GM21381 (cell line): ENCODE measurements around the gene ERP27.

Source experiments
- ATAC-seq: cut with Tn5 transposase; IDR thresholded peaks from one replicate; pipeline ENCODE4 v1.9.1; 2021; ENCODE audit warnings: mild to moderate bottlenecking, moderate library complexity; ENCODE audit not compliant: unreplicated experiment

The ERP27 gene

GRCh38 chr12:14906114-14906513 is 32.2 kb downstream of the ERP27 start:
- ATAC-seq: no peak

- ATAC-seq: no peak
Measured at GRCh38 chr12:14905269-14906004, 32.9 kb downstream of the ERP27 start.

DNA sequence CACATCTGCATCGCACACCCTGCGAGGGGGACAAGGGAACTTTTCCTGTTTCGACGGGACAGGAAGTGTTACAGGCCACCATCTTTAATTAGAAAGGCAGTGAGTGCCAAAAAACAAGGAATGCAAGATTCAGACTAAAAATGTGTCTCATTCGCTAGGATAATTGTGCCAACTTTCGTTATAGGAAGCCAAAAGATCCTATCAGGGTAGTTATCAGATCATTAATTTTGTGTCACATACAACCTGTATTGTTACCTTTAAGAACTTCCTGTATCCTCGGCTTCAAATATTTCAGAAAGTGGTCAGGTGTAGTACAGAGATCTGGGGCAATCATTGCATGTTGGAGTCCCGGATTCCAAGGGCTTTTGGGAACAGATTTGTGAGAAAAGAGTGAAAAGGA is 33.5 kb downstream of the ERP27 start:
- no peak for ATAC-seq

DNA sequence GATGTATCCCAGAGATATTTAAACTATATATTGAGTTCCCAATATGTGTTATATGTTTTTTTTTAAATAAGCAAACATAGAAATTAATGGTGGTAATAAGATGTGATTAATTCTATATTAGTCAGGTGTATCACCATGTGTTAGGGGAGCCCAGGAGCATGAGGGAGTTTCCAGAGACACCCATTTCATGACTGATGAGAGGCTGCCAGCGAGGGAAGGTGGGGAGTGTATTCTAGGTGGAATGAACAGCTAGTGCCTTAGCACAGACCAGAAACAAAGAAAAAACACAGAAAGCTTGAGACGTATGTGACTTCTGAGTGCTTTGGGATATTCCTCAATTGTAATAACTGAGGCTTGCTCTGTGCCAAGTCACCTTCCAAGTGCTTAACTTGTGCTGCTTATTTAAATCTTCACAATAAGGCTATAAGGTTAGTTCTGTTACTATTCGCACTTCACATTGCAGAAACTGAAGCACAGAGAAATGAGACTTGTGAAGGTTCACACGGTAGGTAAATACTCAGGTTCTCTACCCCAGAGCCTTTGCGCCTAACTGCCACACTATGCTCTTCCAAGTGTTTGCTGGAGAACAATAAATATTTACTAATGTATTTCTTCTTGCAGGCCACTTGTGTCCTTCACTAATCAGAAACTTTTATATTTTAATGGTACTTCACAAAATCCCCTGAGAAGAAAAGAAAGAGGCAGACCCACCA is 34.8 kb downstream of the ERP27 start:
- no peak for ATAC-seq

DNA sequence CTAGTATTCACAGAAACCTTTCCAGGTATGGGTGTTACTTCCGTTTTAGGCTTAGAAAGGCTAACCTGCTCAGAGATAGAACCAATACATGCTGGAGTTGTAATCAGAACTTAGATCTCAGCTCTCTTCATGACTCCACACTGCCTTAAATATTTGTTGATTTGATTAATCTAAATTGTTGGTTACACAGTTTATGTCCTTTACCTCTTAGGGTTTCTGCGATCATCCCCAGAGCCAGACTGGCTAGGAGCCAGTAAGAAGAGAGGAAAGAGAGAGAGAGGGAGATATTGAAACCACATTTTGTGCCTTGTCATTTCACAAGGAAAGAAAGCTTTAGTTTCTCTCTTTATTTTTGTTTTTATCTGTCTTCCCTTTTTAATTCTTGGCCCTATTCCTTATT is 35.9 kb downstream of the ERP27 start:
- no peak for ATAC-seq

- no peak for ATAC-seq
Measured at GRCh38 chr12:14901228-14901562, 37.1 kb downstream of the ERP27 start.

GRCh38 chr12:14900521-14901227 is 37.7 kb downstream of the ERP27 start:
- no peak for ATAC-seq

GRCh38 chr12:14896521-14897169 is 41.7 kb downstream of the ERP27 start:
- no peak for ATAC-seq

DNA sequence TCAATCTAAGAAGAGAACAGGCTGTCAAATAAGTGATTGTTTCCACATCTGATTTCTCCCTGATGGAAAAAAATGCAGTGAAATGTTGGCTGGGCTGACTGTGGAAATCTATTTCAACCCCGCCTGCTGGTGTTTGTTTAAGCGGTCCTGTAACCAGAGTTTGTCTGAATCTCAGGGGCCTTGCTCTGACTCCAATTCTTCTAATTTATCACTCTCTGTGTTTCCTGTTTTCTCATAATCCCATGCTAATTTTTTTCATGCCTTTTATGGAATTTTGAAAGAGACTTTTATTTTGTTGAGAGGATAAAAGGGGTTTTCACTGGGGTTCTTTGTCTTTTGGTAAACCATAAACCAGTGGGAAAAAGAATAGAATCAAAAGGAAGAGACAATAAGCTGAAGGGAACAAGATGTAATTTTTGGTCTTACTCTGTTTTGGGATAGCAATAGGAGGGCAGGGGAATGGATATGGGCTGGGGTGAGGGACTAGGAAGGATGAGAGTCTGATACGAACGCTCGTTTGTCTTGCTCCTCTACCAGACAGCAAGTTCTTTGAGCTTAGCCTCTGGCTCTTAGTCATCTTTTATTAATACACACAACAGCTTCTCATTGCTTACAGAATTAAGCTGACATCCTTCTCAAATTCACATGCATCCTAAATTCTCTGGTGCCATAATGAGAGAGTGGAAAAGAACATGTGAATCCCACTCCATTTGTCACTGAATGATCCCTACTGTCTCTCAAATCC is 44.7 kb downstream of the ERP27 start:
- no peak for ATAC-seq

GRCh38 chr12:14892726-14893505 is 45.4 kb downstream of the ERP27 start:
- no peak for ATAC-seq

DNA sequence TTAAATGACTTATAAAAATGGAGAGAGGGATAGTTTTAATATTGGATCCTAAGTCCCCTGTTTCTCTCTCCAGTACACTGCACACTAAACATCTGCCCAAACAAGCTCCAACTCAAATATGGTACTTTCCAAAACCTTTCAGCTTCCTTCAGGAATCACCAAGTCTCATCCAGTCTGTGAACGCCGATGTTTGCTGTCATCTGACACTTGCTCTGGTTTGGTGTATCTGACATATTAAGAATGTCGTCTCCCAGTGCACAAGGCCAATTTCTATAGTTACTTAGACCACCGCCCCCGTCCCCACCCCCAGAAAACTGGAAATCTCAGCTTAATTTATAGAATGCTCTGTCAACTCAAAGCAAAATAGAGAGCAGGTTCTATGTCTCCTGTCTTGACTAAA is 47.6 kb downstream of the ERP27 start:
- ATAC-seq: no peak

DNA sequence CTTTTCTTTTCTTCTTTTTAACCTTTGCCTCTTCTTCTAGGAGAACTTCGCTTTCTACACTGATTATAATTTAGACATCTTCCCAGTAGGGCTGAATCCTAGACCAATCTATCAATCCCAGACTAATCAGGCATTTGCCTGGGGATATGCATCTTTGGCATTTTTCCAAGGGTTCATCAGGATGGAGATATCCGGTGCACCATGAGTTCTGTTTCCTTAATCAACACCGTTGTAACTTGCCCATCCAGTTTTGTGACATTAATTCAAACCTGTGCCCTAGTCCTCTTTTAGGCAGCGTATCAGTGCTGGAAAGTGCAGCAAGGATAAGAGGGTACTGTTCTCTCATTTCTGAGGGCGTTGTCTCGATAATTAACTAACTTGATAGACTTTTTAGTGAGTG is 52.1 kb downstream of the ERP27 start:
- no peak for ATAC-seq

DNA sequence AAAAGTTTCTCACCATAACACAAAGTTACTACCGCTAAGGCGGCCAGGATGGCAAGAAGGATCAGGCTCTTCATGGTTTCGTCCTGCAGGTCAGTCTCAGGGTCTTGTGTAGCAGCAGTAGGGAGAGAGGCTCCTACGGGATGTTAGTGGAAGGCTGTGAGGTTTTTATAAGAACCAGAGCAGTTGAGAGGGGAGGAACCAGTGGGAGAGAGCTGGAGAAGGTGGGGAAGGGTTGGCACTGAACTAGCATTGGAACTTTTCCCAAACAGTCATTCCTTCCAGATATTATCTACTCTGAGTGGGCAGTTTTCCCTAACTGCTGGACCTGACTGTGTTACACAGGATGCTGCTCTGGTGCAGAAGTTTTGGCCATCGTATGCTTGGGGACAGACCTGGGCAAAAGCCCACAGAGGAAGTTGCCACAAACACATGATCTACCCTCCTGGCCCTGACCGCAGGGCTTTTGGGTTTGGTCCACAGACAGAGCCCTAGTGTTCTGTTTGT is 52.6 kb downstream of the ERP27 start, which contains the start of gene MGP:
Gene MGP (minus strand): TSS at position 137 of the 504 bp plus-strand sequence. CDS start 63 bp downstream, at position 74.
- no peak for ATAC-seq

DNA sequence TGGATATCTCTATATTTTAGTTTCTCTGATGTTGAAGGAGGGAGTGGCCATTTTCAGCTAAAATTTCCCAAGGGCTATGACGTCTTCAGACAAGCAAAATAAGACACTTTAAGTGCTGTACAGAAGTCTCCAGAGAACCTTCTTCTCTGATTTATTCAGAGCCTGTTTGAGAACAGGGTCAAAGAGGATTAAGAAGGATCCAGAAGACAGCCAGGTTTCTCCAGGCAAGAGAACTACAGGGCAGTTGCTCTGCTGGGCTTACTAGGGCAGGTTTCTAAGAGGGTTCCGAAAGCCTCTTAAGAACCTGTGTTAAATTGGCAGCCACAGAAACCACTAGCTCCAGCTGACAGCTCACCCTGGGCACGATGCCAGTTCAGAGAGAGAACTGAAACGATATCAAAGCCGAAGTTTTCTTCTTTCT is 53.9 kb downstream of the ERP27 start:
- peak; percentile 99 for ATAC-seq

GRCh38 chr12:14883686-14884085 is 54.7 kb downstream of the ERP27 start:
- no peak for ATAC-seq

GRCh38 chr12:14880890-14881453 is 57.4 kb downstream of the ERP27 start:
- ATAC-seq: no peak

DNA sequence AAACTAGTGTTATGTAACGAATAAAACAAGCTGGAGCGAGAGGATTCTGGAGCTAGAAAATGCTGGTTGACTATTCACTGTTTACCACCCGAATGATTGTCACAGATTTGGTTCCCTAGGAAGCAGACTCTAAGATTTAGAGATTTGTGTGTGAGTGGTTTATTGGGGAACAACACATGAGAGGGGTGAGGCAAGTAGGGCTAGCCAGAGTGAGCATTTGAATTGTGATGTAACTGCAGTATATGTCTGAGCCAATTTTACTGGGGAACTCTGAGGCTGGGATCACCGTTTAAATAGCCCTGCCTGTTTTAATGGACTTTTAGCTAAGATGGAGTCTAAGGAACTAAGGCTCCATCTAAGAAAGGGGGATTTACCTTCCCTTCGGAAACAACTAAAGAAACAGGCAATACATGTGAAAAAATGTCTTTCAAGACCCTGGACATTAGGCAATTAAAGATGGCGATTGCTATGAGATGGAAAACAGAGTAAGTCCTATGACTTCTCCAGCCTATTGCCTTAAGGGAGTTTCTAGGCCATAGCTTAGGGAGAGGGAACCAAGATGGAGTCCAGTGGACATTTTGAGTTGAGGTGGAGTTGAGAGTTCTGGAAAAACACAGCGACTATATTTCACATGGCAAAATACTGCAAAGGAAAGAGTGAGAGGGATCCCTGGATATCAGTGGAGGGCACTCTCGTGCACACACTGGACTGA is 59.0 kb downstream of the ERP27 start:
- ATAC-seq: no peak

DNA sequence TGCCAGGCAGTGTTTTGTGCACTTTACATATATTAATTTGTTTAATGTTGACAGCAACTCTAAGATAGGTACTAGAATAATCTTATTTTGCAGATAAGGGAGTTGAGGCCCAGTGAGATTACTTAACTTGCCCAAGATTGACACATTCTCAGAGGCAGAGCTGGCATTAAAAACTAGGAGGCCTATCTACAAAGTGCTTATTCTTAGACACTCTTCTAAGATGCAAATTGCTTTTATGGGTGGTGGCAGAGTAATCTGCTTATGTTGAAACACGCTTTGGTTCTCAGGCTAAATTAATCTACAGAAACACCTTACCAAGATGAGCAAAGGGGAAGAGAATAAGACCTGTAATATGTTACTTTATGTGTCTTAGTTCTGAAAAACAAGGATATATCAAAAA is 59.8 kb downstream of the ERP27 start:
- no peak for ATAC-seq

DNA sequence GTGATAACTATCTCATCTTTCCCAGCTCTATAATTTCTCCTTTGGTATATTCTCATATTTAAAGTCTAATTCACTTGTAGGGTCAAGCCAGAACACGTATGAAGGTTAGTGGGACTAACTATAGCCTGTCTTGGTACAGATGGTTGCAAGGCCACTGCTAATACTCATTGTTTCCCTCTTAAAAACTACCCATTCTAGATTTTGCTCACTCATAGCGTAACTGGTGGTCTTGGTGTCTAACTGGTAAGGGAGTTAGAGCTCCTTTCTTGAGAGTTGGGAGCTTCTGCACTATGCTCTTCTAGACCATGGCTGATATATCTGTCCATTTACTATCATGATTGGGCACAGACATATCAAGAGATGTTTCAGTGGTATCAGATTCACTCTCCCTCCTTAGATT is 61.5 kb downstream of the ERP27 start:
- no peak for ATAC-seq
